Effector memory CD4-positive, alpha-beta T cell (primary cell): ENCODE data around the gene FGGY.

Experiments
- DNase-seq, 3 donors: peaks; one replicate each; pipeline ENCODE4 v3.0.0-alpha.2; 2020
- H3K27ac ChIP-seq: 2 replicates; pipeline ENCODE4 v1.7.0; 2013; ENCODE audit warnings: mild to moderate bottlenecking, low read length, moderate library complexity; ENCODE audit not compliant: insufficient read depth, poor library complexity, severe bottlenecking
- H3K27me3 ChIP-seq: replicated peaks from 2 replicates; pipeline ENCODE4 v1.7.0; 2013; ENCODE audit warnings: mild to moderate bottlenecking, low read length; ENCODE audit not compliant: insufficient read depth, control insufficient read depth, poor library complexity, severe bottlenecking
- H3K36me3 ChIP-seq: 2 replicates; pipeline ENCODE4 v1.7.0; 2013; ENCODE audit warnings: mild to moderate bottlenecking, low read length, moderate library complexity; ENCODE audit not compliant: control insufficient read depth, insufficient read depth
- H3K4me1 ChIP-seq: 2 replicates; pipeline ENCODE4 v1.7.0; 2013; ENCODE audit warnings: low read length, mild to moderate bottlenecking; ENCODE audit not compliant: control insufficient read depth, insufficient read depth, poor library complexity, severe bottlenecking
- H3K4me3 ChIP-seq: 2 replicates; pipeline ENCODE4 v1.7.0; 2013; ENCODE audit warnings: low read length, low read depth, mild to moderate bottlenecking; ENCODE audit not compliant: insufficient read depth, poor library complexity, severe bottlenecking
- H3K9me3 ChIP-seq: 2 replicates; pipeline ENCODE4 v1.7.0; 2013; ENCODE audit warnings: mild to moderate bottlenecking, low read length, moderate library complexity; ENCODE audit not compliant: control insufficient read depth

Gene FGGY

GRCh38 chr1:59417406-59417805 is 120.5 kb downstream of the FGGY start:
- H3K27ac ChIP-seq, result no peak overlapping the region
- H3K4me1 ChIP-seq, result no peaks in the 10 kb centered on the region
- no peaks in the 10 kb centered on the region for H3K27me3 ChIP-seq
- no peak for DNase-seq
- H3K36me3 ChIP-seq, result no peaks in the 10 kb centered on the region
- H3K9me3 ChIP-seq, result no peaks in the 10 kb centered on the region
- H3K4me3 ChIP-seq, result no peak overlapping the region

DNA sequence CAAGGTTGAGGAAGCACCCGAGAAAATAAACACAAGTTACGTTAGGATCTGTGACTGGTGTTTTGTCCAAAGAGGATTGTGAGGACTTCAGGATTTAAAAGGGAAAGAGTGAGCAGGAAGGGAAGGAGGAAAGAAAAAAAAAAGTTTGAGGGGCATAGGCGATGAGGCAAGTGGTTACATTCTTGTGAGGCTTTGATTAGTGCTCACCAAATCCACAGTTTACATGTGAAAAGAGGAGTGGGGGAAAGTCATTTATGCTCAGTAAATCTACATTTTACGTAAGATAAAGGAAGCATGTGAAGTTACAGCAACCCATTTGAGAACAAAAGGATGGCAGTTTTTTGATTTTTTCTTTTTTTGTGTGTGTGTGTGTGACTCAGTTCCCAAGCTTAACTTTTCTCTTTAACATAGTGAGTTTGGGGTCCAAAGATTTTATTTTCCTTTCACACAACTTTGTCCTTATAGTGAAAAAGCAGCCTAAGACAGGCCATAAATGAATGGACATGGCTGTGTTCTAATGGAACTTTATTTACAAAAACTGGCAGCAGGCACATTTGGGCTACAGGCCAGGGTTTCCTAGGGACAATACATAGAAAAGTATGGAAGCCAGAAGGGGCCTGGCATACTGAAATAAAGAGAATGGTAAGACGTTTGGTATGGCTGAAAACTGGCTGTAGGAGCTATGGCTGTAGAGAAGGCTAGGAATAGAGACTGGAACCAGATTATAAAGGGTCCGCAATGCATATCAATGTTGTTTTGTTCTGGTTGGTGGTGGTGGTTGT is 121.7 kb downstream of the FGGY start:
- no peaks in the 10 kb centered on the region for H3K9me3 ChIP-seq
- H3K36me3 ChIP-seq, result no peaks in the 10 kb centered on the region
- no peaks in the 10 kb centered on the region for H3K4me1 ChIP-seq
- H3K27me3 ChIP-seq, result no peaks in the 10 kb centered on the region
- no peak for DNase-seq
- no peak overlapping the region for H3K27ac ChIP-seq
- no peak overlapping the region for H3K4me3 ChIP-seq

DNA sequence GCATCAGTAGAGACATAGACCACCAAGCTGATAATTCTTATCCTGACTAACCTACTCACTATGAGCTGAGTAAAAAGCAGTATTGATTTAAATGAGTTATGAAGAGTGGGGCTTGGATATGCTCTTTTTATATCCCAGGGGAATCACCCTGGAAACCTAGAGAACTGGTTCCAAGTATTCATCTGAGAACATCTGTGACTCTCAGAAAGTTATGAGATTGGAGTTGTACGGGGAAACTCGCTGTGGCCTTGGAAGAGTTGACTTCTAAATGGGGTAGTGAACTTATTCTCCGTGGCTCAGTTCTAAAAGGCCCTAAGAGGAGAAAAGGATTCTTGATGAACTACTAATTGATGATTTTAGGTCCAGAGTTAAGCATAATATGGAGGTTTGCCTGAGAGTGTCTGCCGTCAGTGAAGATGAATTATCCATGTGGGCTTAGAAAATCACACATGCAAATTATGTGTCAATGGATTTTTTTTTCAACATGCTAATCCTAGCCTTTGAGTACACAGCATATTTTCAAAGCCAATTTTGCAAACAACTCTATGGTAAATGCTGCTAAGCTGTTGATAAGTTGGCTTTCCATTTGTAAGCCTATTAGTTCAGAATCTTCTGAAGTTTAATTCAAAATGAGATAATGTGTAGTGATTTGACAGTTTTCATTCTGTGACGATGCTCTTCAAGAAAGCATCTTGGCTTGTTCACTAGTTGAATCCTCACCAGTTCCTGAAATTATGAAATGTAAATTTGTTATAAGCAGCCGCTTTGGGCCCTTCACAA is 122.7 kb downstream of the FGGY start:
- Histone ChIP-seq H3K9me3 (no peaks in the 10 kb centered on the region), H3K4me3 (no peak overlapping the region), H3K36me3 (no peaks in the 10 kb centered on the region), H3K27me3 (no peaks in the 10 kb centered on the region), H3K27ac (no peak overlapping the region), H3K4me1 (no peaks in the 10 kb centered on the region)
- no peak for DNase-seq

DNA sequence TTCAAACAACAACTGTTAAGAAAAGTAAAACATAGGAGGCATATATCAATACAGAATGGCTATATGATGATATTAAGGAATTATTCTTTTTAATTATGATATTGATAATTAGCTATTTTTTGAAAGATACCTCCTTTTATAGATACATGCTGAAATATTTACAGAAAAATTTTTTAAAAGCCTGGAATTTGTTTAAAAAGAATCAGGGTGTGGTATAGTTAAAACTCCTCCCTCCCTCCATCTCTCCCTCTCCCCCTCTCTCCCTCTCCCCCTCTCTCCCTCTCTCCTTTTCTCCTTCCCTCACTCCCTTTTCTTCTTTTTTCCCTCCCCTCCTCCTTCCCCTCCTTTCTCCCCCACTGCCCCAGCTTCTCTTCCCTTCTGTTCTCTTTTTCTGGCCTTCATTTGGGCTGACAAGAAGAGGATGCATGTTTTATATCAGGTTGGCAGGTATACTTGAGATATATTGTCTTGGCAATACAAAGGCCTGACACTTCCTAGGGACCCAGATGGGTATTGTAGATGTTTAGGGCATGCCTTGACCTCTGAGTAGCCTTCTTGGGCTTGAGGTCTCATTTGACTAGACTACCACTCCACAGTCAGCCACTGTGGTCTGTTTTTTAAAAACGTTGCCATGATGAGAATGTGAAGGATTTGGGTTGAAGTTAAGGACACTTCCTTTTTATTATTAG is 124.5 kb downstream of the FGGY start:
- H3K9me3 ChIP-seq, result no peaks in the 10 kb centered on the region
- H3K4me1 ChIP-seq, result no peaks in the 10 kb centered on the region
- no peak overlapping the region for H3K4me3 ChIP-seq
- H3K27me3 ChIP-seq, result no peaks in the 10 kb centered on the region
- no peaks in the 10 kb centered on the region for H3K36me3 ChIP-seq
- H3K27ac ChIP-seq, result no peak overlapping the region
- no peak for DNase-seq

DNA sequence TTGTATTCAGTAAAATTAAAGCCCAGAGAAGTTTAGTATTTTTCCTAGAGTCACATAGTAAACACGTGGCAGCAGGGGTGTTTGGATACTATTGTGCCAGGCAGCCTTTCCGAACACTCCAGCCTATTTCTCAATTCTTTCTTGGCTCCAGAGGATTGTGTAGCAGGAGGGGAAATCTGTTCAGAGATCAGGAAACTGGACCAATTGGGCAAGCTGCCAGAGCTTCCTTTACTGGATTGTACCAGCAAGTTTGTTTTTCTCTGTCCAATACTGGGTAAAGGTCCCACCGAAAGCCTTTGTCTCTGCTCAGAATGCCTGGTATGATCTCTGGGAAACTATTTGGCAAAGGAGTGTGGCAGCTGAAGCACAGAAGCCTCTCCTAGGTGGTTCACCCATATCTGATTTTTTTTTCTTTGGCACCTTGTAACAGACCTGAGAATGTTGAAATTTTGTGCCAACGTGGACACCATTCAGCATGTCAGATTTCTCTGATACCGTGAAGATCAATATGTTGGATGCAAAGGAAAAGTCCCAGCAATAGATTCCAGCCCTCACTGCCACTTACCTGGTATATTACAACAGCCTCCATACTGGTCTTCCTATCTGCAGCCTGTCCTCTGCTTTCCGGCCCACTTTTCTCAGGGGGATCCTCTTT is 126.2 kb downstream of the FGGY start:
- no peaks in the 10 kb centered on the region for H3K27me3 ChIP-seq
- no peaks in the 10 kb centered on the region for H3K9me3 ChIP-seq
- no peaks in the 10 kb centered on the region for H3K36me3 ChIP-seq
- DNase-seq, result no peak
- H3K27ac ChIP-seq, result no peak overlapping the region
- no peak overlapping the region for H3K4me3 ChIP-seq
- no peaks in the 10 kb centered on the region for H3K4me1 ChIP-seq

- Histone ChIP-seq H3K4me1 (no peaks in the 10 kb centered on the region), H3K27ac (no peak overlapping the region)
Observed at GRCh38 chr1:59427155-59427554, 130.3 kb downstream of the FGGY start.

GRCh38 chr1:59427784-59428183 is 130.9 kb downstream of the FGGY start:
- Histone ChIP-seq H3K36me3 (no peaks in the 10 kb centered on the region), H3K9me3 (no peaks in the 10 kb centered on the region), H3K27ac (no peak overlapping the region), H3K4me1 (no peaks in the 10 kb centered on the region), H3K4me3 (no peak overlapping the region), H3K27me3 (no peaks in the 10 kb centered on the region)
- no peak for DNase-seq

More at GRCh38 chr1:59427155-59427554, 130.3 kb downstream of the FGGY start:
- no peaks in the 10 kb centered on the region for H3K9me3 ChIP-seq
- H3K4me3 ChIP-seq, result no peak overlapping the region
- no peaks in the 10 kb centered on the region for H3K27me3 ChIP-seq
- H3K36me3 ChIP-seq, result no peaks in the 10 kb centered on the region
- DNase-seq, result no peak

- Histone ChIP-seq H3K27me3 (no peaks in the 10 kb centered on the region), H3K27ac (no peak overlapping the region), H3K4me3 (no peak overlapping the region), H3K9me3 (no peaks in the 10 kb centered on the region), H3K36me3 (no peaks in the 10 kb centered on the region), H3K4me1 (no peaks in the 10 kb centered on the region)
- DNase-seq, result no peak
Observed at GRCh38 chr1:59428828-59429227, 131.9 kb downstream of the FGGY start.

- Histone ChIP-seq H3K27ac (no peak overlapping the region), H3K4me1 (no peaks in the 10 kb centered on the region), H3K9me3 (no peaks in the 10 kb centered on the region), H3K4me3 (no peak overlapping the region), H3K27me3 (no peaks in the 10 kb centered on the region), H3K36me3 (no peaks in the 10 kb centered on the region)
- DNase-seq, result no peak
Observed at GRCh38 chr1:59429656-59430055, 132.8 kb downstream of the FGGY start.
